ENCODE results near the gene PHACTR1.

DNA sequence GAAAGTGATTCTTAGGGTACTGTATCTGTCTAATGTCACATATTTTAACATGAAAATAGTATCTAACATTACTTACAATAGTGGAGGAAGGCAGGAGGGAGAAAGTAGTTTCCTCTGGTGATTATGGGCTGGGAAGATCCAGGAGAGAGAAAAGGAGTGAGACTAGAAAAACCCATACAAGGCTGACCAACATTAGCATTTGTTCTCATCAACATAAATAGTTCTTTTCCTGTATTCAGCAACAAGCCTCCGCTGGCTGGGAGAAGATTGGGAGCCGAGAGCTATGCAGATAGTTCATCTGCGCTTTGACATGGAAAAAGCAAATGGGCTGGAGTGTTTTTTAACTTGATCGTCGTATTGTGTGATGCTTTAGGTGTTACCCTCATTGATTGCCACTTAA is 239.4 kb downstream of the PHACTR1 start:
- no peak for TF ChIP-seq CTCF (IDR thresholded peaks at IDR 0.05; ENCODE audit: low read length)
- TF ChIP-seq EZH2 (IDR thresholded peaks at IDR 0.05; ENCODE audit: borderline replicate concordance, low read length), result no peak

All from OCI-LY1 (cell line).